CD4-positive, alpha-beta T cell treated with Interleukin-4 for 1 hour (primary cell): ENCODE data around the gene CRB2.
"Not testable (repeated sequence)": the region's sequence is repeated elsewhere in the genome, so short reads cannot be mapped to it uniquely, and the experiment has no call there.

ENCODE experiments used
- DNase-seq, 2 donors: peaks; one replicate each; pipeline ENCODE4 v3.0.0-alpha.2; 2020 to 2022

The CRB2 gene

GRCh38 chr9:123329329-123329955, 26.6 kb upstream of the CRB2 start:
- peak in 1 of 2 donors; percentile 49 for DNase-seq

- DNase-seq = no peak
These were observed 24.5 kb upstream of the CRB2 start for GRCh38 chr9:123331346-123332060.

- not testable (repeated sequence) for DNase-seq
These were observed 22.8 kb upstream of the CRB2 start for GRCh38 chr9:123333058-123333669.

GRCh38 chr9:123334639-123335038, 21.4 kb upstream of the CRB2 start:
- DNase-seq = no peak

GRCh38 chr9:123335193-123335985, 20.6 kb upstream of the CRB2 start:
- DNase-seq = no peak

- DNase-seq = no peak
These were observed 20.0 kb upstream of the CRB2 start for GRCh38 chr9:123335986-123336329.

GRCh38 chr9:123336449-123336848, 19.5 kb upstream of the CRB2 start:
- no peak for DNase-seq

- DNase-seq = no peak
These were observed 19.0 kb upstream of the CRB2 start for GRCh38 chr9:123336959-123337358.

- peak in 1 of 2 donors; percentile 70 for DNase-seq
These were observed 18.0 kb upstream of the CRB2 start for GRCh38 chr9:123337971-123338370.

- DNase-seq = peak; percentile 50 to 77
These were observed 17.0 kb upstream of the CRB2 start for GRCh38 chr9:123338710-123339665.

- DNase-seq = peak; percentile 33 to 76
These were observed 16.1 kb upstream of the CRB2 start for GRCh38 chr9:123339666-123340510.

- no peak for DNase-seq
These were observed 14.2 kb upstream of the CRB2 start for GRCh38 chr9:123341816-123342215.

- DNase-seq = no peak
These were observed 13.8 kb upstream of the CRB2 start for GRCh38 chr9:123342247-123342646.

- DNase-seq = peak in 1 of 2 donors; percentile 68
These were observed 12.4 kb upstream of the CRB2 start for GRCh38 chr9:123343443-123344191.

GRCh38 chr9:123344192-123344949, 11.6 kb upstream of the CRB2 start:
- peak in 1 of 2 donors; percentile 24 for DNase-seq

GRCh38 chr9:123345567-123345955, 10.4 kb upstream of the CRB2 start:
- no peak for DNase-seq

GRCh38 chr9:123346026-123346425, 10.0 kb upstream of the CRB2 start:
- DNase-seq = no peak

GRCh38 chr9:123346826-123347225, 9.2 kb upstream of the CRB2 start:
- DNase-seq = no peak

- no peak for DNase-seq
These were observed 8.5 kb upstream of the CRB2 start for GRCh38 chr9:123347289-123348060.
